RWPE1 (cell line): Measurements from ENCODE around the gene USB1.

ENCODE experiments used
- CTCF ChIA-PET: fragments of 350-600 bp; sonication (Branson Sonifier 250); formaldehyde crosslinking; extraction: SDS; loops from one replicate; lab custom pipeline; 2021; lab: Yijun Ruan, JAX
- POLR2A ChIA-PET: fragments of 400-600 bp; formaldehyde crosslinking; extraction: SDS; loops from one replicate; lab custom pipeline; 2020; ENCODE audit warnings: antibody characterized with exemption; ENCODE audit not compliant: low non-redundant PET; lab: Yijun Ruan, JAX
- DNase-seq: peaks from one replicate; pipeline ENCODE4 v3.0.0; 2012; ENCODE audit warnings: low spot score
- H3K27ac ChIP-seq: fragments of 450-650 bp; 2 replicates; pipeline ENCODE4 v1.5.1; 2017
- TF ChIP-seq, protein P1 (sequence below): fragments of 450-650 bp; conservative IDR thresholded peaks from 2 replicates; pipeline ENCODE4 v1.5.1; 2017; ENCODE audit warnings: low read depth, mild to moderate bottlenecking

The USB1 gene

DNA sequence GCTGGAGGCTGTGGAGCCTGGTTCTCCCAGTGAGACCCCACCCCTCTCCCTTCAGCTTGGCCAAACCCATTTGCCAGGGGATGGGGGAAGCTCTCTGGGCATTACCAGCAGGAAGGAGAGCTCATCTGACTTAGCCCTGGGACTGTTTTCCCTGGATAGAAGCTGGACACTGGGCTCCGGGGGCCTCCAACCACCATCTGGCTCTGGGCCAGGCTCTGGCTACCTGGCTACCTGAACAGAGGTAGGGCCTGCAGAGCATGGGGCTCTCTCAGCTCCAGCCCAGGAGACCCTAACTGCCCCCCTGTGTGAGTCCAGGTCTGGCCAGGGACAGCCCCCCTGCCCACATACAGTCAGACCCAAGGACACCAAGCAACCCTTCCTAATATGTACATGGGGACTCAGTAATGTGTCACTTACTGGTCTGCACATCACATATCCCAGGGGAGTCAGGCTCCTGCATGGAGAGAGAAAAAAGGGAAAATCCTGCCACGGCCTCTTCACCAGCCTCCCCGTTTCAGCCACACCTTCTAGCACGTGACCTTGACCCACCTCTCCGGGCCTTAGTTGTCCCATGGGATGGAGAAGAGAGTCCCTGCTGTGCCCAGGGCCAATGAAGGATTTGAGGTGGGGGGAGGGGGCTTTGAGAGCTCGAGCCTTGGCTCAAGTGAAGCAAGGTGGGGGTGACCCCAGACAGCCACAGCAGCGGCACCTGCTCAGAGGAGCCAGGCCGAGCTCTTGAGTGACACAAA lies 44.1 kb upstream of the USB1 start:
- ChIA-PET CTCF (no interaction called here), POLR2A (no interaction called here)
- DNase-seq: no peak
- H3K27ac ChIP-seq: no peak overlapping the region
- TF ChIP-seq, protein P1, sequence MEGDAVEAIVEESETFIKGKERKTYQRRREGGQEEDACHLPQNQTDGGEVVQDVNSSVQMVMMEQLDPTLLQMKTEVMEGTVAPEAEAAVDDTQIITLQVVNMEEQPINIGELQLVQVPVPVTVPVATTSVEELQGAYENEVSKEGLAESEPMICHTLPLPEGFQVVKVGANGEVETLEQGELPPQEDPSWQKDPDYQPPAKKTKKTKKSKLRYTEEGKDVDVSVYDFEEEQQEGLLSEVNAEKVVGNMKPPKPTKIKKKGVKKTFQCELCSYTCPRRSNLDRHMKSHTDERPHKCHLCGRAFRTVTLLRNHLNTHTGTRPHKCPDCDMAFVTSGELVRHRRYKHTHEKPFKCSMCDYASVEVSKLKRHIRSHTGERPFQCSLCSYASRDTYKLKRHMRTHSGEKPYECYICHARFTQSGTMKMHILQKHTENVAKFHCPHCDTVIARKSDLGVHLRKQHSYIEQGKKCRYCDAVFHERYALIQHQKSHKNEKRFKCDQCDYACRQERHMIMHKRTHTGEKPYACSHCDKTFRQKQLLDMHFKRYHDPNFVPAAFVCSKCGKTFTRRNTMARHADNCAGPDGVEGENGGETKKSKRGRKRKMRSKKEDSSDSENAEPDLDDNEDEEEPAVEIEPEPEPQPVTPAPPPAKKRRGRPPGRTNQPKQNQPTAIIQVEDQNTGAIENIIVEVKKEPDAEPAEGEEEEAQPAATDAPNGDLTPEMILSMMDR: no peak

DNA sequence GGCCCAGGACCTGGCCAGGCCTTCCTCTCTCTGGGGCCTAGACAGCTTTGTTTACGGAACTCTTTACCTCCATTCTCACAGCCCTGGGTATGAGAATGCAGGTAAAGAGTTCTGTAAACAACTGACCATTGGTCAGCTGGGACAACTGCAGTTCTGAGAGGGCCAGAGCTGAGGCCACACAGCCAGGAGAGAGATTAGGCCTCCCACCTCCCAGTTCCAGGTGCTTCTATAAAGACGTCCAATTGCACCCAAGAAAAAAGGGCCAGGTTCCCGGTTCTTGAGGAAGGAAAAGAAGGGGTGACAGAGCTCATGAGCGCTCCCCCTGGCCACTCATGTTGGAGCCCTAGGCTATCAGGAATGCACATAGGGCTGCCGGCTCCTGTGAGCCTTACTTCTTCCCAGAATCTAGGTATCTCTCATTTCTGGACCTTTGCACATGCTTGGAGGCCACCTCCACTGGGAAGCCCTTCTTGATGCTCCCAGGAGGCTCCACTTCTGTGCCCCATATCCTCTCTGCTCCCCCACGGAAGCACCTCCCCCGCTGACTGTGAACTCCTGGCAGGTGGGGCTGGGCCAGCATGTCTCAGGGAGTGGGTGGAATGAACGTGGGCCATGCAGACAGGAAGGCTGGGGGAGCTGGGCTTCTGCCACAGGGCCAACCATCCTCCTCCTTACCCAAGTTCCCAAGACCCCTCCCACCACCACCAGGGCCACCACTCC lies 43.4 kb upstream of the USB1 start:
- no peak overlapping the region for H3K27ac ChIP-seq
- DNase-seq: no peak
- CTCF ChIA-PET: no interaction called here
- POLR2A ChIA-PET: no interaction called here
- TF ChIP-seq, protein P1: no peak

DNA sequence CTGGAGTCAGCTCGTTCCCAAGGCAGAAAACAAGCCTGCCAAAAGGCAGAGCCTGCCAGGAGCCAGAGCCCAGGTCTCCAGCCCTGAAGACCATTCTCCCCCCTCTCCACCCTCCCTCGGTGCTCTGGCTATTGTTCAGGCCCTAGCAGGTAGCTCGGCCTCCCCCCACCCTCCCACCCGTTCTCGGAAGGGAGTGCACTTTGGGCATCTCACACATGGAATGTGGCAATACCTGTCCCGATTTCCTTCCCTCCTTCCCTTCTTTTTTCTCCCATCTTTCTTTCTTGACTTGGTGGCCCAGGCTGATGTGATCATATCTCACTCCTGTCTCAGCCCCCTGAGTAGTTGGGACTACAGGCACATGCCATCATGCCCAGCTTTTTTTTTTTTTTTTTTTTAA lies 42.7 kb upstream of the USB1 start:
- TF ChIP-seq, protein P1: no peak
- ChIA-PET POLR2A (no interaction called here), CTCF (no interaction called here)
- no peak for DNase-seq
- no peak overlapping the region for H3K27ac ChIP-seq

DNA sequence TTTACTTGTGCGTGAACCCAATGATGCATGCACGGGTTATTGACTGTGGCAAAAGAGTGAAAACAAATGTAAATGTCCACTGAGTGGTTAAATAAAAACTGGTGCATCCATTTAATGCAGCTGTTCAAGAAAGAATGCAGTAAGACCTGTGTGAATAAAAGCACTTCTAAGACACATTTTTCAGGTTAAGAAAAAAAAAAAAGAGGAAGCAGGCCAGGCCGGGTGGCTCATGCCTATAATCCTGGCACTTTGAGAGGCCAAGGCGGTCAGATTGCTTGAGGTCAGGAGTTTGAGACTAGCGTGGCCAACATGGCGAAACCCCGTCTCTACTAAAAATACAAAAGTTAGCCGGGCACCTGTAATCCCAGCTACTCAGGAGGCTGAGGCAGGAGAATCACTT lies 42.1 kb upstream of the USB1 start:
- no peak for DNase-seq
- no peak overlapping the region for H3K27ac ChIP-seq
- POLR2A ChIA-PET: no interaction called here
- CTCF ChIA-PET: no interaction called here
- TF ChIP-seq, protein P1: no peak

DNA sequence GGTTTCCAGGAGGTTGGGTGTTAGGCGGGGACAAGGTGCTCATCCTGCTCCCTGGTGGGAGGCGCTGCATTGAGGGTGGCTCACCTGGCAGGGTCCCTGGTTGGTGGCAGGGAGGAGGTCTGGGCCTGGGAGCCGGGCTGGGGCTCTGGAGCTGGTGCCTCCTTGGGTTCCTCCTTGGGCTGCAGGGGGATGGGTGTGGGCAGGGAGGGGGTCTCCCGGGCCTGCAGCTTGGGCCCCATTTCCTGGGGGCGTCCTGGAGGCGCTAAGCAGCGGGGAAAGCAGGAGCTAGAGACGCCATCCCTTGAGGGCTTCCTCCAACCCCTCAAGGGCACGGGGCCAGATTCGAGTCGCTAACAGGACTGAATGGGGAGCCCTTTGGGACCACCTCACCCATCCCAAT lies 41.4 kb upstream of the USB1 start:
- CTCF ChIA-PET: no interaction called here
- no peak overlapping the region for H3K27ac ChIP-seq
- POLR2A ChIA-PET: no interaction called here
- TF ChIP-seq, protein P1: no peak
- no peak for DNase-seq

DNA sequence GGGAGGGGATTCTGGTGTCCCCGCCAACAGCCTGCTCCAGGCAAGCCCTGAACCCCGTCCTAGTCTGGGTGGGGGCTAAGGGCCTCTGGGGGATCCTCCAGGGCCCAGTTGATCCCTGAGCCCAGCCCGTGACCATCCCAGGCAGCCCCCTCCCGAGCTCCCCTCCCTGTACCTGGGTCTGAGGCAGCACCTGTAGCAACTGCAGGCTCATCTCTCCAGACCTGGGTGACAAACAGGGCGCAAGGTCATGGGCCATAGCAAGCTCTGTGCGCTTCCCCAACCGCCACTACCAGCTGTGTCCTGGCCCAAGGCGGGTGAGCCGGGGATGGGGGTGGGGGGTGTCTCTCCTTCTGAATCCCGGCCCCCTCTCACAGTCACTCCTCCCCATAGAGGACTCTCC lies 40.9 kb upstream of the USB1 start:
- no peak for DNase-seq
- no peak overlapping the region for H3K27ac ChIP-seq
- ChIA-PET CTCF (no interaction called here), POLR2A (no interaction called here)
- TF ChIP-seq, protein P1: no peak
